ENCODE measurements around the gene RANGRF.
"Not testable (repeated sequence)": the region's sequence is repeated elsewhere in the genome, so short reads cannot be mapped to it uniquely, and the experiment has no call there.

RANGRF gene

GRCh38 chr17:8288336-8289102, at the start of gene RANGRF:
Gene RANGRF, plus strand, starts transcription at chr17:8288670. Its CDS starts 119 bp downstream, at chr17:8288789.
- H3K9ac ChIP-seq (ENCODE audit: insufficient read length) = peak within 1 kb of the TSS; percentile 81
- no peaks in the 10 kb centered on the region for H3K9me3 ChIP-seq (ENCODE audit: low read depth, low read length)
- peak within 1 kb of the TSS; percentile 85 for H3K4me3 ChIP-seq
- DNase-seq (ENCODE audit: low read depth, low spot score) = no peak
- TF ChIP-seq FOXP2 (optimal IDR thresholded peaks at IDR 0.05; ENCODE audit: control extremely low read depth, extremely low read length, insufficient read depth) (no peak), EZH2 (IDR thresholded peaks at IDR 0.05) (no peak), POLR2AphosphoS5 (IDR thresholded peaks at IDR 0.05; ENCODE audit: borderline replicate concordance, low read depth, low read length) (no peak; the same call in none of the 2 replicates)
- H3K27ac ChIP-seq = no peak within 1 kb of the TSS
- H3K36me3 ChIP-seq (ENCODE audit: insufficient read depth, low read length) = no peaks in the 10 kb centered on the region

GRCh38 chr17:8243827-8244226, 44.6 kb upstream of the RANGRF start:
- Histone ChIP-seq H3K9me3 (ENCODE audit: low read depth, low read length) (no peaks in the 10 kb centered on the region), H3K9ac (ENCODE audit: insufficient read length) (no peak overlapping the region), H3K4me3 (no peak overlapping the region), H3K27ac (no peak overlapping the region), H3K36me3 (ENCODE audit: insufficient read depth, low read length) (no peaks in the 10 kb centered on the region; the same call in none of the 2 replicates)
- no peak for DNase-seq (ENCODE audit: low read depth, low spot score)
- TF ChIP-seq FOXP2 (optimal IDR thresholded peaks at IDR 0.05; ENCODE audit: control extremely low read depth, extremely low read length, insufficient read depth) = no peak
- no peak for TF ChIP-seq EZH2 (IDR thresholded peaks at IDR 0.05)
- no peak for TF ChIP-seq POLR2AphosphoS5 (IDR thresholded peaks at IDR 0.05; ENCODE audit: borderline replicate concordance, low read depth, low read length)

GRCh38 chr17:8244768-8245167, 43.7 kb upstream of the RANGRF start:
- H3K4me3 ChIP-seq = no peak overlapping the region
- H3K27ac ChIP-seq = no peak overlapping the region
- no peaks in the 10 kb centered on the region for H3K9me3 ChIP-seq (ENCODE audit: low read depth, low read length)
- no peaks in the 10 kb centered on the region; the same call in none of the 2 replicates for H3K36me3 ChIP-seq (ENCODE audit: insufficient read depth, low read length)
- TF ChIP-seq FOXP2 (optimal IDR thresholded peaks at IDR 0.05; ENCODE audit: control extremely low read depth, extremely low read length, insufficient read depth) = no peak
- no peak for TF ChIP-seq EZH2 (IDR thresholded peaks at IDR 0.05)
- TF ChIP-seq POLR2AphosphoS5 (IDR thresholded peaks at IDR 0.05; ENCODE audit: borderline replicate concordance, low read depth, low read length) = no peak
- no peak overlapping the region for H3K9ac ChIP-seq (ENCODE audit: insufficient read length)
- DNase-seq (ENCODE audit: low read depth, low spot score) = no peak

GRCh38 chr17:8248751-8249607, 39.5 kb upstream of the RANGRF start, which contains the start of gene PFAS:
Gene PFAS, plus strand, starts transcription at chr17:8249289. Its CDS starts 4,649 bp downstream, at chr17:8253938.
- Histone ChIP-seq H3K9ac (ENCODE audit: insufficient read length) (peak within 1 kb of the TSS; percentile 96), H3K9me3 (ENCODE audit: low read depth, low read length) (no peaks in the 10 kb centered on the region), H3K27ac (peak within 1 kb of the TSS; percentile 83), H3K4me3 (peak within 1 kb of the TSS; percentile 96), H3K36me3 (ENCODE audit: insufficient read depth, low read length) (peaks cover 4% of the 10 kb centered on the region)
- TF ChIP-seq FOXP2 (optimal IDR thresholded peaks at IDR 0.05; ENCODE audit: control extremely low read depth, extremely low read length, insufficient read depth) = no peak
- peak; percentile 77; the same call in 1 of the 2 replicates for TF ChIP-seq POLR2AphosphoS5 (IDR thresholded peaks at IDR 0.05; ENCODE audit: borderline replicate concordance, low read depth, low read length)
- no peak for DNase-seq (ENCODE audit: low read depth, low spot score)

GRCh38 chr17:8249621-8250500, 38.6 kb upstream of the RANGRF start:
- no peak for DNase-seq (ENCODE audit: low read depth, low spot score)
- peak overlapping the region; percentile 96 for H3K4me3 ChIP-seq
- H3K9ac ChIP-seq (ENCODE audit: insufficient read length) = peak overlapping the region; percentile 96
- H3K9me3 ChIP-seq (ENCODE audit: low read depth, low read length) = no peaks in the 10 kb centered on the region
- peak overlapping the region; percentile 83 for H3K27ac ChIP-seq
- H3K36me3 ChIP-seq (ENCODE audit: insufficient read depth, low read length) = peaks cover 10% of the 10 kb centered on the region
- TF ChIP-seq POLR2AphosphoS5 (IDR thresholded peaks at IDR 0.05; ENCODE audit: borderline replicate concordance, low read depth, low read length) = no peak
- no peak for TF ChIP-seq EZH2 (IDR thresholded peaks at IDR 0.05)
- TF ChIP-seq FOXP2 (optimal IDR thresholded peaks at IDR 0.05; ENCODE audit: control extremely low read depth, extremely low read length, insufficient read depth) = no peak

- H3K4me3 ChIP-seq; H3K9me3 ChIP-seq (ENCODE audit: low read depth, low read length); DNase-seq (ENCODE audit: low read depth, low spot score); H3K9ac ChIP-seq (ENCODE audit: insufficient read length); H3K27ac ChIP-seq: not testable (repeated sequence)
- H3K36me3 ChIP-seq (ENCODE audit: insufficient read depth, low read length) = peaks cover 26% of the 10 kb centered on the region
Observed at GRCh38 chr17:8251411-8251810, 37.1 kb upstream of the RANGRF start.

GRCh38 chr17:8253801-8254200, 34.7 kb upstream of the RANGRF start:
- peaks cover 46% of the 10 kb centered on the region for H3K36me3 ChIP-seq (ENCODE audit: insufficient read depth, low read length)
- DNase-seq (ENCODE audit: low read depth, low spot score) = no peak

More at GRCh38 chr17:8253801-8254200, 34.7 kb upstream of the RANGRF start:
- H3K9ac ChIP-seq (ENCODE audit: insufficient read length) = no peak overlapping the region
- no peak for TF ChIP-seq FOXP2 (optimal IDR thresholded peaks at IDR 0.05; ENCODE audit: control extremely low read depth, extremely low read length, insufficient read depth)
- TF ChIP-seq EZH2 (IDR thresholded peaks at IDR 0.05) = no peak
- TF ChIP-seq POLR2AphosphoS5 (IDR thresholded peaks at IDR 0.05; ENCODE audit: borderline replicate concordance, low read depth, low read length) = no peak
- H3K9me3 ChIP-seq (ENCODE audit: low read depth, low read length) = no peaks in the 10 kb centered on the region
- no peak overlapping the region for H3K27ac ChIP-seq
- H3K4me3 ChIP-seq = no peak overlapping the region

All from SK-N-MC (cell line).